ENCODE measurements around the gene NID2.
A peak's percentile ranks its signal among the peaks of the same experiment; 100 is the strongest.

Gene NID2

DNA sequence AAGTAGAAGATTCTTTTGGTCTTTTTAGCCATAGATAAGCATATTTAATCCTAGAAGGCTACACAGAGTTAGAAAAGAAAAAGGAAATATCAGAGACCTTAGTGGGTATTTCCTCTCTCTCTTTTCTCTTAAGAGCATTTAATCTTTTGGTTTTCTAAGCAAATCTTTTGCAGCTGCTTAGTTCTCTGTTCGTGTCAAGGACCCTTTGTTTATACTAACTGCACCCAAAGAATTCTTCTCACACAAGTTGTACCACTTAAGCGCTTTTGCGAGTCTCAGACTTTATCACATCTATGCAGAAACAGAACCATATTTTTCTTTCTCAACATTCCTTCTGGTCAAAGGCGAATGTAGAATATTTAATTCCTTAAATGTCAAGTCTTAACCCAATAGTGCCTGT, 17.9 kb upstream of the NID2 start:
- TF ChIP-seq YY1 (IDR thresholded peaks at IDR 0.05; ENCODE audit: low read depth) (no peak), RAD21 (IDR thresholded peaks at IDR 0.05; ENCODE audit: low read depth) (no peak), FOXM1 (IDR thresholded peaks at IDR 0.05; ENCODE audit: borderline replicate concordance, low read depth) (no peak), TCF12 (IDR thresholded peaks at IDR 0.05; ENCODE audit: low read depth) (no peak), ZBTB7A (IDR thresholded peaks at IDR 0.05; ENCODE audit: low read depth) (no peak), EGR1 (IDR thresholded peaks at IDR 0.05) (no peak), TAF1 (IDR thresholded peaks at IDR 0.05; ENCODE audit: low read depth) (no peak), TEAD4 (IDR thresholded peaks at IDR 0.05) (no peak), CREB1 (IDR thresholded peaks at IDR 0.05; ENCODE audit: low read depth) (no peak), CEBPB (IDR thresholded peaks at IDR 0.05) (no peak), NFIC (IDR thresholded peaks at IDR 0.05) (no peak), EP300 (IDR thresholded peaks at IDR 0.05; ENCODE audit: borderline replicate concordance) (no peak)
- TF ChIP-seq, protein P1, sequence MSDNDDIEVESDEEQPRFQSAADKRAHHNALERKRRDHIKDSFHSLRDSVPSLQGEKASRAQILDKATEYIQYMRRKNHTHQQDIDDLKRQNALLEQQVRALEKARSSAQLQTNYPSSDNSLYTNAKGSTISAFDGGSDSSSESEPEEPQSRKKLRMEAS (IDR thresholded peaks at IDR 0.05) = no peak
- TF ChIP-seq, protein P2, sequence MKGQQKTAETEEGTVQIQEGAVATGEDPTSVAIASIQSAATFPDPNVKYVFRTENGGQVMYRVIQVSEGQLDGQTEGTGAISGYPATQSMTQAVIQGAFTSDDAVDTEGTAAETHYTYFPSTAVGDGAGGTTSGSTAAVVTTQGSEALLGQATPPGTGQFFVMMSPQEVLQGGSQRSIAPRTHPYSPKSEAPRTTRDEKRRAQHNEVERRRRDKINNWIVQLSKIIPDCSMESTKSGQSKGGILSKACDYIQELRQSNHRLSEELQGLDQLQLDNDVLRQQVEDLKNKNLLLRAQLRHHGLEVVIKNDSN (IDR thresholded peaks at IDR 0.05) = no peak
- TF ChIP-seq, protein P3, sequence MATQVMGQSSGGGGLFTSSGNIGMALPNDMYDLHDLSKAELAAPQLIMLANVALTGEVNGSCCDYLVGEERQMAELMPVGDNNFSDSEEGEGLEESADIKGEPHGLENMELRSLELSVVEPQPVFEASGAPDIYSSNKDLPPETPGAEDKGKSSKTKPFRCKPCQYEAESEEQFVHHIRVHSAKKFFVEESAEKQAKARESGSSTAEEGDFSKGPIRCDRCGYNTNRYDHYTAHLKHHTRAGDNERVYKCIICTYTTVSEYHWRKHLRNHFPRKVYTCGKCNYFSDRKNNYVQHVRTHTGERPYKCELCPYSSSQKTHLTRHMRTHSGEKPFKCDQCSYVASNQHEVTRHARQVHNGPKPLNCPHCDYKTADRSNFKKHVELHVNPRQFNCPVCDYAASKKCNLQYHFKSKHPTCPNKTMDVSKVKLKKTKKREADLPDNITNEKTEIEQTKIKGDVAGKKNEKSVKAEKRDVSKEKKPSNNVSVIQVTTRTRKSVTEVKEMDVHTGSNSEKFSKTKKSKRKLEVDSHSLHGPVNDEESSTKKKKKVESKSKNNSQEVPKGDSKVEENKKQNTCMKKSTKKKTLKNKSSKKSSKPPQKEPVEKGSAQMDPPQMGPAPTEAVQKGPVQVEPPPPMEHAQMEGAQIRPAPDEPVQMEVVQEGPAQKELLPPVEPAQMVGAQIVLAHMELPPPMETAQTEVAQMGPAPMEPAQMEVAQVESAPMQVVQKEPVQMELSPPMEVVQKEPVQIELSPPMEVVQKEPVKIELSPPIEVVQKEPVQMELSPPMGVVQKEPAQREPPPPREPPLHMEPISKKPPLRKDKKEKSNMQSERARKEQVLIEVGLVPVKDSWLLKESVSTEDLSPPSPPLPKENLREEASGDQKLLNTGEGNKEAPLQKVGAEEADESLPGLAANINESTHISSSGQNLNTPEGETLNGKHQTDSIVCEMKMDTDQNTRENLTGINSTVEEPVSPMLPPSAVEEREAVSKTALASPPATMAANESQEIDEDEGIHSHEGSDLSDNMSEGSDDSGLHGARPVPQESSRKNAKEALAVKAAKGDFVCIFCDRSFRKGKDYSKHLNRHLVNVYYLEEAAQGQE (IDR thresholded peaks at IDR 0.05; ENCODE audit: low read depth) = no peak

DNA sequence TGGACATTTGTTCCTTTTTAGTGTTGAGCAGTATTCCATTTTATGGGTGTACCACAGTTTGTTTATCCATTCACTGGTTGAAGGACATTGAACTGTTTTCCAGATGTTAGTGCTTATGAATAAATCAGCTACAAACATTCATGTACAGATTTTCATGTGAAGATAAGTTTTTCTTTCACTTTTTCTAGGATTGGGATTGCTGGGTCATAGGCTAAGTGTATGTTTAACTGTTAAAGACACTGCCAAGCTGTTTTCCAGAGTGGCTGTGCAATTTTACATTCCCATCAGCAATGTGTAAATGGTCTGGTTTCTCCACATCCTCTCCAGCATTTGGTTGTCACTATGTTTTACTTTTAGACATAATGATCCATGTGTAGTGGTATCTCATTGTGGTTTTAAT, 14.0 kb upstream of the NID2 start:
- TF ChIP-seq FOXM1 (IDR thresholded peaks at IDR 0.05; ENCODE audit: borderline replicate concordance, low read depth) (no peak), NFIC (IDR thresholded peaks at IDR 0.05) (no peak)

DNA sequence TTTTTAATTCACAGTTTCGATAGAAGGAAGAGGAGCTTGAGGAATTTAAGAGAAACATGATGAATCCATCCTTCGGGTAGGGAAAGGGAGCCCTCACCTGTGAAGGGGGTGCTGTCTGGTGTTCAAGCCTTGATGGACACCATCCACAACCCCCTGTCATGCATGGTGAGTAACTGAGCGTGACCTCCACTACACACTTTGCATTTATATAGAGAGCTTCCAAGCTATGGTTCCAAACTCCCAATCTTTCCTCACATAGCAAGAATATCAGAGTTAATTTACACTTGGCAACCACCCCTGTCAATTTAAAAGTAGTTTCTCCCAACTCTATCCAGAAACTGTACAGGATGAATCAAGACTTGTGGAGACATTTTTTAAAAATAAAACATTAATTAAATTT, 13.1 kb upstream of the NID2 start:
- TF ChIP-seq, protein P1 (IDR thresholded peaks at IDR 0.05) = no peak
- TF ChIP-seq CREB1 (IDR thresholded peaks at IDR 0.05; ENCODE audit: low read depth) (no peak), ZBTB7A (IDR thresholded peaks at IDR 0.05; ENCODE audit: low read depth) (no peak), NFIC (IDR thresholded peaks at IDR 0.05) (no peak), FOXM1 (IDR thresholded peaks at IDR 0.05; ENCODE audit: borderline replicate concordance, low read depth) (no peak), TEAD4 (IDR thresholded peaks at IDR 0.05) (no peak), EP300 (IDR thresholded peaks at IDR 0.05; ENCODE audit: borderline replicate concordance) (no peak), TAF1 (IDR thresholded peaks at IDR 0.05; ENCODE audit: low read depth) (no peak), YY1 (IDR thresholded peaks at IDR 0.05; ENCODE audit: low read depth) (no peak), RAD21 (IDR thresholded peaks at IDR 0.05; ENCODE audit: low read depth) (no peak), CEBPB (IDR thresholded peaks at IDR 0.05) (no peak), EGR1 (IDR thresholded peaks at IDR 0.05) (no peak), TCF12 (IDR thresholded peaks at IDR 0.05; ENCODE audit: low read depth) (no peak)
- TF ChIP-seq, protein P3 (IDR thresholded peaks at IDR 0.05; ENCODE audit: low read depth) = no peak
- TF ChIP-seq, protein P2 (IDR thresholded peaks at IDR 0.05) = no peak

DNA sequence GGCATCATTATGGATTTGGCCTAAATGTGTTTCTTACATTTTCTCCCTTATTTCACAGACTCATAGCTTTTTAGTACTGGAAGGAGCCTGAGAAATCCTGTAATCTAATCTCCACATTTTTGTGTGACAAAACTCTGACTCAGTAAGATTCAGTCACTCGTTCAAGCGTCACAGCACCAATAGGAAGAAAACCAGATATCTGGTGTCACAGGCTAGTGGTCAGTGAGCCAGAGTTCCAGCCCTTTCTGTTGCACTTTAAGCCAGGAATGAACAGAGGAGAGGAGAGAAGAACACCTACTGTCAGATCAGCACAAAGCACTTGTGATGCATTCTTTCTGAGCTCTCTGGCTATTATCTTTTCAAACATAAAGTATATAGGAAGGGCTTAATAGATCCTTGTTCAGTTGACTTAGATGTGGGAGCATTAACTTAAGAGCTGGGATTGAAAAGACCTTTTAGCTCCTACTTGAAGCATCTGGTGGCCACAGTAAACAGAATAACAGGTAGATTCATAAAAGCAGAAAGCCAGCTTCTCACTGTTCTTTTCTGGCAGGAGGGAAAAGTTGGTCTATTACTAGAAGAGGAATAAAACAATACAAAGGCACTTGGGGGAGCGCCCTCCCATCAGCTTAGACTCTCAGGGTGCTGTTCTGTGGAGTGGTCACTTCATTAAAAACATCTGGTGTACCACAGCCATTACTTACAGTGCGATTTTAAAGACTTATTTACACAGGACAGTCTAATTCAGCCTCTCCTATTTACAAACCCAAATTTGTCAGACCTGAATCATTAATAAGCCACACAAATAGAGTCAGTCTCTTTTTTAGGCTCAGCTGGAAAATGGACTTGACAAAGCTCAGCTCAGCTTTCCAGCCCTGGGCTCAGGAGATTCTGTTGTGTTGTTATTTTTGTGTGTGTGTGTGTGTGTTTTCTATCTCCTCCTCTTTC, 12.2 kb upstream of the NID2 start:
- TF ChIP-seq, protein P3 (IDR thresholded peaks at IDR 0.05; ENCODE audit: low read depth) = no peak
- TF ChIP-seq TCF12 (IDR thresholded peaks at IDR 0.05; ENCODE audit: low read depth) (peak; percentile 53; the same call in 1 of the 2 replicates), CREB1 (IDR thresholded peaks at IDR 0.05; ENCODE audit: low read depth) (peak; percentile 57), NFIC (IDR thresholded peaks at IDR 0.05) (peak; percentile 42; the same call in 1 of the 2 replicates), EP300 (IDR thresholded peaks at IDR 0.05; ENCODE audit: borderline replicate concordance) (peak; percentile 77), FOXM1 (IDR thresholded peaks at IDR 0.05; ENCODE audit: borderline replicate concordance, low read depth) (0 out of 2 replicates have a peak, but pooled peaks have one; percentile 66)

Measured in Ishikawa (cell line).